CD14-positive monocyte (primary cell): Measurements from ENCODE around the gene JAKMIP2. TPM values are rescaled to one million over a fixed set of nuclear protein-coding genes. Genes with fewer than 3 reads are reported as not detected.

ENCODE experiments used
- DNase-seq, 3 donors: peaks; one replicate each; pipeline ENCODE4 v3.0.0-alpha.2; 2011 to 2022
- H2AFZ ChIP-seq: 2 replicates; pipeline ENCODE4 v1.6.0; 2012; ENCODE audit warnings: mild to moderate bottlenecking, low read depth, low read length, inconsistent platforms; ENCODE audit not compliant: insufficient read depth, poor library complexity, severe bottlenecking
- H3K27ac ChIP-seq, 2 donors: 1 replicate in 1 of 2; 2 replicates in 1 of 2; pipeline ENCODE4 v1.5.1; 2012 to 2013; ENCODE audit warnings: low read length in 2 of 2, control low read depth in 1 of 2, inconsistent platforms in 1 of 2, low read depth in 1 of 2, mild to moderate bottlenecking in 1 of 2
- H3K27me3 ChIP-seq, 2 donors: one replicate each; pipeline versions ENCODE4 v1.6.0 to v1.6.1; 2011 to 2013; ENCODE audit warnings: low read length in 2 of 2; ENCODE audit not compliant: control insufficient read depth in 2 of 2, insufficient read depth in 2 of 2
- H3K36me3 ChIP-seq, 2 donors: replicated peaks in 1 of 2; 1 replicate in 1 of 2; 2 replicates in 1 of 2; pipeline versions ENCODE4 v1.5.1 to v1.6.1; 2012 to 2013; ENCODE audit warnings: low read length in 2 of 2, control low read depth in 1 of 2, inconsistent platforms in 1 of 2, mild to moderate bottlenecking in 1 of 2; ENCODE audit not compliant: insufficient read depth in 2 of 2, control insufficient read depth in 1 of 2
- H3K4me1 ChIP-seq, 2 donors: 1 replicate in 1 of 2; 2 replicates in 1 of 2; pipeline versions ENCODE4 v1.5.1 to v1.6.1; 2012 to 2013; ENCODE audit warnings: low read length in 2 of 2, control low read depth in 1 of 2, inconsistent platforms in 1 of 2, mild to moderate bottlenecking in 1 of 2, moderate library complexity in 1 of 2; ENCODE audit not compliant: insufficient read depth in 2 of 2, control insufficient read depth in 1 of 2
- H3K4me2 ChIP-seq: replicated peaks from 2 replicates; pipeline ENCODE3; 2012; ENCODE audit warnings: low read length, moderate library complexity, mild to moderate bottlenecking; ENCODE audit not compliant: poor library complexity, severe bottlenecking; ENCODE audit errors: extremely low read depth
- H3K4me3 ChIP-seq, 3 experiments: fragments of 200-600 bp in 1 of 3; sonication (generic) in 1 of 3; replicated peaks in 1 of 3; 1 replicate in 2 of 3; 2 replicates in 1 of 3; pipeline ENCODE4 v1.5.1; 2011 to 2013; ENCODE audit warnings: low read length in 3 of 3, mild to moderate bottlenecking in 3 of 3, control low read depth in 2 of 3, low read depth in 2 of 3, inconsistent platforms in 1 of 3, moderate library complexity in 1 of 3
- H3K79me2 ChIP-seq: 2 replicates; pipeline ENCODE4 v1.6.0; 2012; ENCODE audit warnings: mild to moderate bottlenecking, control low read depth, inconsistent platforms, low read length, moderate library complexity; ENCODE audit not compliant: insufficient read depth
- H3K9ac ChIP-seq: 2 replicates; pipeline ENCODE4 v1.6.0; 2017; ENCODE audit warnings: low read length, mild to moderate bottlenecking; ENCODE audit not compliant: insufficient read depth, poor library complexity, severe bottlenecking
- H3K9me3 ChIP-seq, 2 donors: replicated peaks in 1 of 2; 1 replicate in 1 of 2; 2 replicates in 1 of 2; pipeline versions ENCODE4 v1.5.1 to v1.6.1; 2012 to 2013; ENCODE audit warnings: low read length in 2 of 2, control low read depth in 1 of 2; ENCODE audit not compliant: control insufficient read depth in 1 of 2, insufficient read depth in 1 of 2
- H4K20me1 ChIP-seq: 2 replicates; pipeline ENCODE4 v1.6.0; 2012; ENCODE audit warnings: mild to moderate bottlenecking, low read length, control low read depth, moderate library complexity; ENCODE audit not compliant: insufficient read depth
- H3K27ac Mint-ChIP-seq, 7 donors: one replicate each; pipeline ENCODE4 v1.8.0; 2020; ENCODE audit warnings: mild to moderate bottlenecking in 7 of 7, mixed read lengths in 7 of 7, moderate library complexity in 6 of 7, inconsistent platforms in 2 of 7
- H3K27me3 Mint-ChIP-seq, 3 donors: one replicate each; pipeline ENCODE4 v1.8.0; 2021 to 2022; ENCODE audit warnings: low read depth in 3 of 3, mild to moderate bottlenecking in 3 of 3, mixed read lengths in 3 of 3, moderate library complexity in 3 of 3, inconsistent platforms in 1 of 3
- H3K36me3 Mint-ChIP-seq, 2 donors: one replicate each; pipeline ENCODE4 v1.8.0; 2020; ENCODE audit warnings: mixed read lengths in 2 of 2, inconsistent platforms in 1 of 2, mild to moderate bottlenecking in 1 of 2
- H3K4me1 Mint-ChIP-seq: one replicate; pipeline ENCODE4 v1.8.0; 2020; ENCODE audit warnings: mild to moderate bottlenecking, mixed read lengths
- H3K4me3 Mint-ChIP-seq, 2 donors: one replicate each; pipeline ENCODE4 v1.8.0; 2020; ENCODE audit warnings: mild to moderate bottlenecking in 2 of 2, mixed read lengths in 2 of 2, moderate library complexity in 1 of 2
- H3K9me3 Mint-ChIP-seq, 7 donors: one replicate each; pipeline ENCODE4 v1.8.0; 2020 to 2022; ENCODE audit warnings: mixed read lengths in 7 of 7, mild to moderate bottlenecking in 6 of 7, moderate library complexity in 6 of 7, inconsistent platforms in 2 of 7
- WGBS: methylation state at CpG from one replicate; pipeline ENCODE4 v1.1.5; 2013; ENCODE audit warnings: missing lambda C conversion rate; ENCODE audit not compliant: insufficient coverage; 5-methylcytosine and 5-hydroxymethylcytosine counted together
- intact Hi-C, 2 donors: fragments of 100-400 bp; cut with micrococcal nuclease; formaldehyde crosslinking; loops; one replicate each; pipeline versions ENCODE4 v1.15.0 to v1.15.1; 2023
- polyA plus RNA-seq, 3 donors: library from polyadenylated mRNA; depleted of rRNA in 1 of 3; unstranded in 2 of 3; stranded (reverse) in 1 of 3; fragments of 300-500 nt in 2 of 3; fragments of >200 nt in 1 of 3; fragmentation: Illumina TruSeq in 2 of 3; gene quantifications; 1 replicate in 2 of 3; 2 replicates in 1 of 3; pipeline ENCODE4 v1.2.3, GENCODE V29; 2012 to 2021
- TF ChIP-seq, protein P1 (sequence below): fragments of 200-600 bp; IDR thresholded peaks from one replicate; pipeline ENCODE4 v1.8.0; 2022; ENCODE audit warnings: antibody characterized with exemption, mild to moderate bottlenecking

The JAKMIP2 gene
- polyA plus RNA-seq, 3 donors, result 0.02 TPM; not detected in 2

- no peaks in the 10 kb centered on the region for H3K9me3 ChIP-seq
- H3K79me2 ChIP-seq, result no peaks in the 10 kb centered on the region
- intact Hi-C loops, result no loop called here
- H3K4me3 ChIP-seq, result no peak overlapping the region
- no peak overlapping the region for H3K27ac ChIP-seq
- no peaks in the 10 kb centered on the region for H3K27me3 Mint-ChIP-seq
- H3K27ac Mint-ChIP-seq, result no peak overlapping the region
- H4K20me1 ChIP-seq, result no peaks in the 10 kb centered on the region
- H3K9ac ChIP-seq, result no peak overlapping the region
- no peak overlapping the region for H2AFZ ChIP-seq
- H3K4me1 ChIP-seq, result no peaks in the 10 kb centered on the region
- TF ChIP-seq, protein P1, sequence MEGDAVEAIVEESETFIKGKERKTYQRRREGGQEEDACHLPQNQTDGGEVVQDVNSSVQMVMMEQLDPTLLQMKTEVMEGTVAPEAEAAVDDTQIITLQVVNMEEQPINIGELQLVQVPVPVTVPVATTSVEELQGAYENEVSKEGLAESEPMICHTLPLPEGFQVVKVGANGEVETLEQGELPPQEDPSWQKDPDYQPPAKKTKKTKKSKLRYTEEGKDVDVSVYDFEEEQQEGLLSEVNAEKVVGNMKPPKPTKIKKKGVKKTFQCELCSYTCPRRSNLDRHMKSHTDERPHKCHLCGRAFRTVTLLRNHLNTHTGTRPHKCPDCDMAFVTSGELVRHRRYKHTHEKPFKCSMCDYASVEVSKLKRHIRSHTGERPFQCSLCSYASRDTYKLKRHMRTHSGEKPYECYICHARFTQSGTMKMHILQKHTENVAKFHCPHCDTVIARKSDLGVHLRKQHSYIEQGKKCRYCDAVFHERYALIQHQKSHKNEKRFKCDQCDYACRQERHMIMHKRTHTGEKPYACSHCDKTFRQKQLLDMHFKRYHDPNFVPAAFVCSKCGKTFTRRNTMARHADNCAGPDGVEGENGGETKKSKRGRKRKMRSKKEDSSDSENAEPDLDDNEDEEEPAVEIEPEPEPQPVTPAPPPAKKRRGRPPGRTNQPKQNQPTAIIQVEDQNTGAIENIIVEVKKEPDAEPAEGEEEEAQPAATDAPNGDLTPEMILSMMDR, result no peak
- peaks cover under 1% of the 10 kb centered on the region for H3K4me1 Mint-ChIP-seq
- no peak overlapping the region for H3K4me2 ChIP-seq
- H3K36me3 Mint-ChIP-seq, result no peaks in the 10 kb centered on the region
- H3K9me3 Mint-ChIP-seq, result no peaks in the 10 kb centered on the region
- H3K27me3 ChIP-seq, result no peaks in the 10 kb centered on the region
- no peak for DNase-seq
- H3K4me3 Mint-ChIP-seq, result no peak overlapping the region
- no peaks in the 10 kb centered on the region for H3K36me3 ChIP-seq
These were observed 149.4 kb downstream of the JAKMIP2 start for GRCh38 chr5:147633173-147633572.

DNA sequence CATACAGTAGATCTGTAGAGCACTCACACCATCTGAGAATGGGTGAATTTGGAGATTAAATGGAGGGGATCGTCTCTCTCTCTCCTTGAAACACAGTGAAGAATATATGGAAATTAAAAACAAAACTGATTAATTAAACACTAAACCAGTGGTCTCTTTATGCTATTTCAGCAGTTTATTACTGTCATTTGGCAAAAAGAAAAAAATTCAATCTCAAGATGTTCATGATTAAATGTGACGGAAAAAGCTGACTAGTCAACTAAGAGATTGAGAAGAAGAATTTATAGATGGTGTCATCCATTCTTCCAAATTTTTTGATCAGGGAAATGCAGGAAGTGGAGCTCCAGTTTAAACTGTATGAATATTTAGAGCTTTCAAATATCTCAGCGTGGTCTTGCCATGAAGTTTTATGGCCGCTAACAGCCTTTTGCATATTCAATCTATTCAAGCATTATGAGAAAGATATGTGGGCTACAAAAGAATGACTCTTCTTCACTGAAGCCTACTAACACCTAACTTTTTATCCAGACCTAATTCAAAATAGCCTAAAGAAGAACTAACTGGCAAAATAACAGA, 151.0 kb downstream of the JAKMIP2 start:
- Histone ChIP-seq H4K20me1 (no peaks in the 10 kb centered on the region), H3K36me3 (no peaks in the 10 kb centered on the region), H3K27ac (no peak overlapping the region), H3K4me3 (no peak overlapping the region), H2AFZ (no peak overlapping the region), H3K4me1 (no peaks in the 10 kb centered on the region), H3K4me2 (no peak overlapping the region), H3K79me2 (no peaks in the 10 kb centered on the region), H3K27me3 (no peaks in the 10 kb centered on the region), H3K9me3 (no peaks in the 10 kb centered on the region), H3K9ac (no peak overlapping the region)
- WGBS, result no CpG with 5 or more reads among the region's 4 CpGs
- DNase-seq, result no peak
- TF ChIP-seq, protein P1, result no peak
- Mint-ChIP-seq H3K9me3 (no peaks in the 10 kb centered on the region), H3K27ac (no peak overlapping the region), H3K36me3 (no peaks in the 10 kb centered on the region), H3K4me1 (peaks cover 2% of the 10 kb centered on the region), H3K27me3 (no peaks in the 10 kb centered on the region), H3K4me3 (no peak overlapping the region)
- intact Hi-C loops, result no loop called here
